K562 treated with DMSO at 1 percent for 48 hours (cell line): Measurements from ENCODE around the gene SDK1. TPM values are rescaled to one million over a fixed set of nuclear protein-coding genes. Genes with fewer than 3 reads are reported as not detected.

ENCODE experiments used
- total RNA-seq: library from RNA; unstranded; fragments of 300-600 nt; gene quantifications from 2 replicates; pipeline ENCODE4 v1.2.3, GENCODE V29; 2022; ENCODE audit warnings: low replicate concordance; ENCODE audit errors: extremely low read depth

Gene SDK1
- not detected in 2 replicates for total RNA-seq

GRCh38 chr7:3300651-3301448 is at the start of gene SDK1:
Gene SDK1 (plus strand): TSS chr7:3301252. CDS start chr7:3301587, 335 bp downstream.

